Heart right ventricle (tissue), 16 donors: ENCODE results near the gene RCAN2. TPM values are rescaled to one million over a fixed set of nuclear protein-coding genes. Genes with fewer than 3 reads are reported as not detected.

Experiments
- ATAC-seq, 8 donors: fragments of 200-7000 bp; cut with Tn5 transposase; one replicate each; pipeline ENCODE4 v1.9.1; 2020; ENCODE audit warnings: mild to moderate bottlenecking in 8 of 8, moderate library complexity in 8 of 8, moderate number of reproducible peaks in 1 of 8
- DNase-seq, 2 donors: peaks; one replicate each; pipeline ENCODE4 v3.0.0-alpha.2; 2020
- H3K27ac ChIP-seq, 10 donors: fragments of 200-600 bp; sonication (generic) in 2 of 10; one replicate each; pipeline versions ENCODE4 v1.5.0 to v1.8.0; 2020 to 2022; ENCODE audit warnings: mild to moderate bottlenecking in 3 of 10
- H3K27me3 ChIP-seq, 7 donors: fragments of 200-600 bp; one replicate each; pipeline ENCODE4 v1.8.0; 2021 to 2022; ENCODE audit warnings: mild to moderate bottlenecking in 2 of 7
- H3K36me3 ChIP-seq, 9 donors: fragments of 200-600 bp; sonication (generic) in 1 of 9; one replicate each; pipeline versions ENCODE4 v1.5.0 to v1.8.0; 2020 to 2022; ENCODE audit warnings: mild to moderate bottlenecking in 2 of 9
- H3K4me1 ChIP-seq, 9 donors: fragments of 200-600 bp; sonication (generic) in 1 of 9; one replicate each; pipeline versions ENCODE4 v1.5.0 to v1.8.0; 2020 to 2022; ENCODE audit warnings: mild to moderate bottlenecking in 4 of 9
- H3K4me3 ChIP-seq, 10 donors: fragments of 200-600 bp; sonication (generic) in 2 of 10; one replicate each; pipeline versions ENCODE4 v1.5.0 to v1.8.0; 2020 to 2022; ENCODE audit warnings: mild to moderate bottlenecking in 7 of 10, moderate library complexity in 2 of 10
- H3K9me3 ChIP-seq, 11 donors: fragments of 200-600 bp in 10 of 11; sonication (generic) in 2 of 11; one replicate each; pipeline versions ENCODE4 v1.5.0 to v1.8.0; 2013 to 2022; ENCODE audit warnings: mild to moderate bottlenecking in 2 of 11, control low read depth in 1 of 11, moderate library complexity in 1 of 11
- CTCF ChIP-seq, 9 donors: fragments of 200-600 bp; sonication (generic) in 2 of 9; IDR thresholded peaks; one replicate each; pipeline versions ENCODE4 v1.5.0 to v1.8.0; 2021 to 2022; ENCODE audit warnings: antibody characterized with exemption in 9 of 9, mild to moderate bottlenecking in 5 of 9, moderate library complexity in 1 of 9
- WGBS, 2 donors: extraction: QIAGEN DNeasy Blood & Tissue Kit; methylation state at CpG; one replicate each; pipeline ENCODE4 v1.1.7; 2013; ENCODE audit warnings: inconsistent platforms in 1 of 2; 5-methylcytosine and 5-hydroxymethylcytosine counted together
- intact Hi-C, 10 donors: fragments of 100-400 bp; cut with DNase I; formaldehyde crosslinking; loops; one replicate each; pipeline versions ENCODE4 v1.11.1 to v1.14.2; 2022
- polyA plus RNA-seq, 2 donors: library from polyadenylated mRNA; stranded (reverse); fragments of 200-250 nt; gene quantifications; one replicate each; pipeline ENCODE4 v1.2.3, GENCODE V29; 2013
- total RNA-seq, 10 donors: library from RNA; stranded (reverse); fragmentation: NEBNext Ultra II Directional in 3 of 10; extraction: Animal tissue kit (Norgen Biotek cat#: 25700) in 3 of 10; gene quantifications; one replicate each; pipeline versions ENCODE4 v1.2.1 to v1.2.4, GENCODE V29; 2021 to 2023
- donor health status: Arrhythmogenic right ventricular cardiomyopathy.
- donor health status: ischemic (EF 13 %, LVEDD 7.1; RV severe dilation, severe dysfunction).
- donor health status: healthy with polysubstance abuse.
- donor health status: DM: no; HTN: yes; CAD: no.
- donor health status: DM: no; HTN: no; CAD: no.
- donor health status: ischemic (EF 25% LVEDD 6.9; RV normal size, moderate dysfunction).
- donor health status: ischemic (EF 25% LVEDD 5.7; RV mildly dilated, moderate dysfunction).
- donor health status: healthy.
- donor health status: DM: yes; HTN: yes; CAD: no.
- donor health status: Ischemic cardiomyopathy.
- donor health status: ischemic (EF 35%, LVEDD 5.7; RV mildly dilated, moderate dysfunction).
- donor health status: nonischemic (EF 11% LVEDD 7.7; RV severe dilation, severe dysfunction).
- donor health status: DM: yes; HTN: yes; CAD: no.
- donor health status: PGD.
- donor health status: ischemic (EF 29% LVEDD 5.4; RV normal size, mild dysfunction).
- donor health status: nonischemic (EF 23%, LVEDD 6.1; RV moderate dilation, normal function).

The RCAN2 gene
- total and polyA plus RNA-seq, 12 donors, result 51.0 to 352 (median 298) TPM

GRCh38 chr6:46380152-46380807, 111.0 kb downstream of the RCAN2 start:
- peaks cover 7 to 88% (median 63%) of the 10 kb centered on the region in 9 donors for H3K4me1 ChIP-seq
- peak in 3 of 8 donors; percentile 55 to 67 (median 55) for ATAC-seq

DNA sequence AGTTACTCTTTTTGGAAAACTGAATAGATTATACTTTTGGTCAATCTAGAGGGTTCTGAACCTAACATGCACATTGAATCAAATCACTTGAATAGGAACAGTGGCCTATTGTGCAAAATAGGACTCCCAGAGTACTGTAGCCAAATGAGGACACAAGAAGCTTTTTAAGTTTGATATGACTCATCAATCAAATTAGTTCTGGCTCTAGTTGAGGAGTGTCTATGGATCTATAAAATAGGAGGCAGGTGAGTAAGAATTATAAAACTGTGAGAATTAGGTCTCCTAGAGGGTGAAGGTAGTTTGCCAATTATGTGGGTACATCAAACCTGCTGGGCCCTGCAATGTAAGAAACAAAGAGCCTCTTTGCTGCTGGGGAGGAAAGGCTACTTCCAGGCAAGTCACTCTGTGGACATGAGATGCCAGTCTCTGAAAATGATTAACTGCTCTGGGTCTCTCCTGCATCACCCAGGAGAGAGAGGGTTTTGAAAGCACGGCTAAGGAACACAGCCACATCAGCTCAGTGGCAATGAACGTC, 112.3 kb downstream of the RCAN2 start:
- H3K4me3 ChIP-seq, result no peak overlapping the region
- H3K27me3 ChIP-seq, result no peaks in the 10 kb centered on the region
- no peak for TF ChIP-seq CTCF (IDR thresholded peaks at IDR 0.05)
- H3K36me3 ChIP-seq, result no peaks in the 10 kb centered on the region
- peaks cover 7 to 86% (median 63%) of the 10 kb centered on the region in 9 donors for H3K4me1 ChIP-seq
- no peaks in the 10 kb centered on the region for H3K9me3 ChIP-seq
- WGBS, 2 donors, result 49 to 55% methylated on average over 2 of the region's 2 CpGs
- no peak for DNase-seq
- H3K27ac ChIP-seq, result peak overlapping the region in 1 of 10 donors; percentile 32
- ATAC-seq, result peak in 4 of 8 donors; percentile 30 to 51 (median 38)
- intact Hi-C loops, result no loop called here

More at GRCh38 chr6:46380152-46380807, 111.0 kb downstream of the RCAN2 start:
- H3K27me3 ChIP-seq, result no peaks in the 10 kb centered on the region
- no peak overlapping the region for H3K4me3 ChIP-seq
- no peak for DNase-seq
- H3K9me3 ChIP-seq, result no peaks in the 10 kb centered on the region
- intact Hi-C loops, result no loop called here
- peak overlapping the region in 1 of 10 donors; percentile 32 for H3K27ac ChIP-seq
- no peak for TF ChIP-seq CTCF (IDR thresholded peaks at IDR 0.05)
- H3K36me3 ChIP-seq, result no peaks in the 10 kb centered on the region

DNA sequence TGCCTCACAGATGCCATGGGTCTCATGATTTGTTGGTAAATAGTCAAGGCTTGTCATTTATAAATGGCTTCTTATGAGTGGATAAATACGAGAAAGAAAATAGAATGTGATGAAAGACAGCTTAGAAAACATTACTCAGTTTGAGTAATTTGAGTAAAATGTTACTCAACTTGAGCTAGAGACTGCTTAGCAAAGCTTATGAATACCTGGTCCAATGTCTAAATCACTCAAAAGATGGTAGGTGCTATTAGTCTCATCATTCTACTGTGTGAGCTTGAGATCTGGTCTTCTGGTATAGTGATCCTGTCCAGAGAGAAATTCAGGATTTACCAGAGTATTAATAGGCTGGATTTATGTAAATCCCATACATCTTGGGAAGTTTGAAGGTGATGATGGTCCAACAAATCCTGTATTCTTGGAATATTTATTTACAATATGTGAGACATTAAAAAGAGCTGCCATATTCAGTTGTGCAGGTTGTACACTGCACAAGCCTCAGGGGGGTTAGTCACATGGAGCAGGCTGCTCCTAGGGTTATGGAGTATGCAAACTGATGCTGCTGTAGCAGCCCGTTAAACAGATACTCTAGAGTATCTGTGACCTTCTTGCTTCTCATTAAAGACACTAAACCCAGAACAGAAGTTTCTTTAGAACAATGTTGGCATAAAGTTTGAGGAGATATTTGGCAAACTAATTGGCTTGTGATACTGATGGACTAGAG, 112.9 kb downstream of the RCAN2 start:
- Histone ChIP-seq H3K9me3 (no peaks in the 10 kb centered on the region), H3K4me3 (no peak overlapping the region), H3K36me3 (no peaks in the 10 kb centered on the region), H3K27me3 (no peaks in the 10 kb centered on the region), H3K27ac (peak overlapping the region in 1 of 10 donors; percentile 24), H3K4me1 (peaks cover 7 to 86% (median 60%) of the 10 kb centered on the region in 9 donors)
- ATAC-seq (no peak), DNase-seq (no peak)
- no peak for TF ChIP-seq CTCF (IDR thresholded peaks at IDR 0.05)
- WGBS, 2 donors, result 65 to 73% methylated on average over 2 of the region's 2 CpGs
- intact Hi-C loops, result no loop called here

GRCh38 chr6:46377209-46377608, 114.0 kb downstream of the RCAN2 start:
- Histone ChIP-seq H3K27ac (peak overlapping the region in 3 of 10 donors; percentile 23 to 38 (median 24)), H3K9me3 (no peaks in the 10 kb centered on the region), H3K4me3 (no peak overlapping the region), H3K4me1 (peaks cover 7 to 89% (median 53%) of the 10 kb centered on the region in 9 donors), H3K36me3 (no peaks in the 10 kb centered on the region), H3K27me3 (no peaks in the 10 kb centered on the region)
- DNase-seq (no peak), ATAC-seq (no peak)
- intact Hi-C loops, result no loop called here
- TF ChIP-seq CTCF (IDR thresholded peaks at IDR 0.05), result no peak
- 74 to 82% methylated on average over 8 of the region's 8 CpGs for WGBS, 2 donors
